GM20431 (cell line): ENCODE results near the gene COL23A1.

Source experiments
- in situ Hi-C: fragments of 300-500 bp; cut with MseI, MboI; formaldehyde crosslinking; loops from one replicate; pipeline ENCODE4 v1.15.0; 2020; ENCODE audit warnings: low sequenced_read_pairs; ENCODE audit not compliant: unreplicated experiment

COL23A1 gene

GRCh38 chr5:178515776-178516503, 74.3 kb downstream of the COL23A1 start:
- in situ Hi-C loops = no loop called here

DNA sequence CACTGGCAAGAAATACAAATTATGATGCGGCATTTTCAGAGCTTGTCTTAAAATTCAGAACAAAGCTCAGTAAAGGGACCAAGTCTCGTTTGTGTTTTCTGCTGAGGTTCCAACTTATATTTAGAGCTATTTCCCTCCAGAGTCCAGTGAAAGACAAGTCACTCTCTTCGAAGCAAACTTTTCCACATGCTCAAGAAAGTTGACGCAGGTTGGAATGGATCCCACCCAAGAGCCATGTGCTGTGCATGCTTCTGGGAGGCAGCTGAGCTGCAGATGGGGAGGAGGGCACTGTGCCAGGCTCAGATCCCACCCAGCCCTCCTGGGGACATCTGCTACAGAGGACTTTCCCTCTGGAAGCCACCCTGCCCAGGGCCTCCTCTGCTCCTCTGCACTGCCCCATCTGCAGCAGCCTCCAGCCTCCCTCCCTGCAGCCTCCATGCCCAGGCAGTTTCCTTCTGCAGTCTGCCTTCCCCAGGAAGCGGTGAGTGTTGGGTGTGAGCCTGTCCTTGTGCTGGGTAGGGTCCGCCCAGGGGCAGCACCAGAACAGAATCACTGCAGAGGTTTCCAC, 75.3 kb downstream of the COL23A1 start:
- in situ Hi-C loops = no loop called here

- in situ Hi-C loops = no loop called here
Measured at GRCh38 chr5:178511172-178511571, 79.0 kb downstream of the COL23A1 start.

GRCh38 chr5:178509491-178510057, 80.6 kb downstream of the COL23A1 start:
- in situ Hi-C loops = no loop called here

- in situ Hi-C loops = no loop called here
Measured at GRCh38 chr5:178507151-178507932, 82.9 kb downstream of the COL23A1 start.

- in situ Hi-C loops = no loop called here
Measured at GRCh38 chr5:178505639-178506407, 84.4 kb downstream of the COL23A1 start.

DNA sequence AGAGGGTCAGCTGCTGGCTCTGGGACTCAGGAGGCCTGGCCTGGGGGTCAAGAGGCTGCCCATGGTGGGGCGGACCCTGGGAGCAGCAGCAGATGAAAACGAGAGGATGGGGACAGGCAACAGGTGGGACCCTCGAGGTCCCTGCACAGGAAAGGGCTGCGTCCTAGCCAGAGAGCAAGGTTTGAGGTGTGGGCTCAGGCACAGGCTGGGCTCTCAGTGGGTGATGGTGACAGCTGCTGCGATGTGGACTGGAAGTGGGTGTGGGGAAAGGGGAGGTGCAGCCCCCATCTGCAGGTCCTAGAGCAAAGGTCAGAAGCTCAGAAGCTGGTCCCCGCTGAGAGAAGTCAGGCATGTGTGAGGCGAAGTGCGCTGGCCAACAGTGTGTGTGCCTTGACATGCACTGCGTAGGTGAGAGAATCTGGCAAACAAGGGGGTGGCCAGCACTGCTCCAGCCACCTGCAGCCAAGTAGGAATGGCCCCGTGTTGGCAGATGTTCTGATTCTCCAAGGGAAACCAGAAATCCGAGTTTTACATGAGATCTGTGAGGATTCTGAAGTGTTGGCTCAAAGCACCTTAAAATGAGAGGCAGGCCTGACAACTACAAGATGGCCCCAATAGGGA, 85.7 kb downstream of the COL23A1 start:
- in situ Hi-C loops = no loop called here

DNA sequence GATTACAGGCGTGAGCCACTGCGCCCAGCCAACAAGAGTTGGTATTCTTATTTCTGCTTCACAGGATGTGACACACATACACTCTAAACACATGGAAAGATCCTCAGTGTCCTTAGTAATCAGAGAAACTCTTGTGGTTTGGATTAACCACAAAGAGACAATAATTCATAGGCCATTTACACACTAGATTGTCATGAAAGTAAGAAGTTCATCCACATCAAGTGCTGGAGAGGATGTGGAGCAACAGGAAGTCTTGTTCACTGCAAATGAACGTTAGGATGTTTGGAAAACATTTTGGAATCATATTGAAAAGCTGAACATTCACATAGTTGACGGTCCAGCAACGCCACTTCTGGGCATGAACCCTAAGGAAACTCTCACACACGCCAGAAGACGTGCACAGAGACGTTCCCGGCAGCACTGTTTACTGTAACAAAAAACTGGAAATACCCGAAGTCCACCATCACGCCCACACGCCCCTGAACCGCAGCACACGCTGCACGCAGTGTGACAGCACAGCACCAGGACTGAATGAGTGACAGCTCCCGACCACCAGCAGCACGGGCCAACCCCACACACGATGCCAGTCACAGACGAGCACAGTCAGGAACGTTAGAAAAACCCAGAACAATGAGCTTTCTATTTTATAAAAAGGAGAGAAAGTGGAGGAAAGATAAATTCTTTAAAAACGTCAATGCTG, 87.6 kb downstream of the COL23A1 start:
- in situ Hi-C loops = no loop called here

DNA sequence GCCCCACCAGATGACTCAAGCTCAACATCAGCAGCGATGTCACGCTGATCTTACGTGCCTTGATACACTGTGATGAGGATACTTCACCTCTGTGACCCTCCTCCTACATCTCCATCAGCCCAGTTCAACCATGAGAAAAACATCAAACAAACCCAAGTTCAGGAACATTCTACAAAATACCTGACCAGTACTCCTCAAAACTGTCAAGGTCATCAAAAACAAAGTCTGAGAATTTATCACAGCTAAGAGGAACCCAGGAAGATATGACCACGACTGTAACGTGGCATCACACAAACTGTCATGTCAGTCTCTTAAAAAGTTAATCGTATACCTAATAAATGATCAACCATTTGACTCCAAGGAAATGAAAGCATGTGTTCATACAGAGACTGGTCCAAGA, 90.8 kb downstream of the COL23A1 start:
- in situ Hi-C loops = no loop called here

DNA sequence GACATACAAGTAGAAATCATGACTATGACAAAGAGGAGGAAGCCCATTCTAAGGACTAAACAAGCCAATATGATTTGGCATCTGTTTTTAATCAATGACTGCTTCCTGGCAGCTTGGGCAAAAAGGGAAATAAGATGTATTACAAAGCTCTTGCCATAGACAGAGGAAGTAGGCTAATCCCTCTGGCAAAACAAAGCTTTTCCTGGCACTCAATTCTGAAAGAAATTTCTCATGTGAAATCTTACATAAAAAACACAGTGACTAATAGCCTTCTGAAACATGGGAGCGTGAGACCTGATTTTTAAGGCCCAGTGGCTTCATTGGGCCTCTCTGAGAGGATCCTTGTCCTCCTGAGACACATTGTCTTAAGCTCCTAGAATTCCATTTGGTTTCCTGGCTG, 93.6 kb downstream of the COL23A1 start:
- in situ Hi-C loops = no loop called here

GRCh38 chr5:178496214-178496613, 94.0 kb downstream of the COL23A1 start:
- in situ Hi-C loops = no loop called here

DNA sequence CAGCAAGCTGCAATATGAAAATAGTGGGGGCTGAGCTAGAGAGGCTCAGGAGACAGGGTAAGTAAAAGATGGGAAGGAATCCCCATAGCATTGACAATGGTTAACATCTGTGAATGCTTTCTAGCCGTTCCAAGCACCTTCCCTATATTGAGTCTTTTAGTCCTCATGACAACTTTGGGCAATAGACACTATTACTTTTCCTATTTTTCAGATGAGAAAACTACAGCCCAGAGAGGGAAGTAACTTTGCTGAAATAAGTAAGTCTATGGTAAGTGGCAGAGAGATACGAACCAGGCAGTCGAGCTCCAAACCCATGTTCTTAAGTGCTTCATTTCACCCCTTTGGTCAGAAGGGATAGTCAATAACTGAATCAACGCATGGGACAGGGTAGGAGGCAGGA, 94.5 kb downstream of the COL23A1 start:
- in situ Hi-C loops = no loop called here

DNA sequence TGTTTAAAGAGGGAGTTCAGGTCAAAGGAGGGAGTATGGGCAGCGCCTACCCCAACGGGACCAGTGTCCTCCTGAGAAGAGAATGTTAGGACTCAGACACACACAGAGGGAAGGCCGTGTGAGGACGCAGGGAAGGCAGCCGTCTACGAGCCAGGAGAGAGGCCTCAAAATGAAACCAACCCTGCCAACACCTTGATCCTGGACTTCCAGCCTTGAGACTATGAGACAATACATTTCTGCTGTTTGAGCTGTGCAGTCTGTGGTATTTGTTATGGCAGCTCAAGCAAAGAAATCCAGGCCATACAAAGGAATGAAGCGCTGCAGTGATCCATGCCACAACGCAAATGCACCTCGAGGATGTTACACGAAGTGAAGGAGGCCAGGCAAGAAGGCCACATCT, 97.9 kb downstream of the COL23A1 start:
- in situ Hi-C loops = no loop called here

- in situ Hi-C loops = no loop called here
Measured at GRCh38 chr5:178490935-178491652, 99.1 kb downstream of the COL23A1 start.

- in situ Hi-C loops = no loop called here
Measured at GRCh38 chr5:178489271-178489976, 100.8 kb downstream of the COL23A1 start.

- in situ Hi-C loops = no loop called here
Measured at GRCh38 chr5:178488696-178489095, 101.5 kb downstream of the COL23A1 start.

- in situ Hi-C loops = no loop called here
Measured at GRCh38 chr5:178487911-178488600, 102.1 kb downstream of the COL23A1 start.
